Measurements from ENCODE around the gene STUM.
"Not testable (repeated sequence)": the region's sequence is repeated elsewhere in the genome, so short reads cannot be mapped to it uniquely, and the experiment has no call there.

The STUM gene

GRCh38 chr1:226586116-226586515 lies 37.6 kb downstream of the STUM start:
- DNase-seq: no peak

- DNase-seq: no peak
Measured at GRCh38 chr1:226586650-226587422, 38.3 kb downstream of the STUM start.

- DNase-seq: no peak
Measured at GRCh38 chr1:226588484-226588883, 39.9 kb downstream of the STUM start.

- DNase-seq: no peak
Measured at GRCh38 chr1:226589008-226589733, 40.6 kb downstream of the STUM start.

GRCh38 chr1:226590614-226591013 lies 42.0 kb downstream of the STUM start:
- DNase-seq: no peak

- no peak for DNase-seq
Measured at GRCh38 chr1:226593541-226593940, 45.0 kb downstream of the STUM start.

GRCh38 chr1:226596531-226597165 lies 48.1 kb downstream of the STUM start:
- no peak for DNase-seq

GRCh38 chr1:226597616-226598454 lies 49.3 kb downstream of the STUM start:
- no peak for DNase-seq

- DNase-seq: no peak
Measured at GRCh38 chr1:226598455-226598849, 49.9 kb downstream of the STUM start.

GRCh38 chr1:226598955-226599354 lies 50.4 kb downstream of the STUM start:
- DNase-seq: not testable (repeated sequence)

GRCh38 chr1:226599636-226600238 lies 51.2 kb downstream of the STUM start:
- no peak for DNase-seq

GRCh38 chr1:226600254-226600653 lies 51.7 kb downstream of the STUM start:
- DNase-seq: no peak

GRCh38 chr1:226601456-226601855 lies 52.9 kb downstream of the STUM start:
- DNase-seq: no peak

GRCh38 chr1:226602186-226603021 lies 53.8 kb downstream of the STUM start:
- no peak for DNase-seq

- DNase-seq: no peak
Measured at GRCh38 chr1:226603022-226603857, 54.7 kb downstream of the STUM start.

GRCh38 chr1:226603858-226604559 lies 55.4 kb downstream of the STUM start:
- no peak for DNase-seq

- no peak for DNase-seq
Measured at GRCh38 chr1:226604560-226605317, 56.2 kb downstream of the STUM start.

- no peak for DNase-seq
Measured at GRCh38 chr1:226605318-226605950, 56.9 kb downstream of the STUM start.

All from CD4-positive, alpha-beta T cell treated with Interferon gamma for 1 hour (primary cell).